ENCODE results near the gene CIROP.

- TF ChIP-seq POLR2A (IDR thresholded peaks at IDR 0.05; ENCODE audit: low read depth, low read length) (no peak), POLR2AphosphoS5 (IDR thresholded peaks at IDR 0.05; ENCODE audit: low read depth, low read length) (no peak), TAF1 (IDR thresholded peaks at IDR 0.05; ENCODE audit: low read depth, low read length) (no peak), POU2F2 (IDR thresholded peaks at IDR 0.05; ENCODE audit: low read depth, low read length) (no peak)
Observed at GRCh38 chr14:23110579-23111365, 6.0 kb upstream of the CIROP start.
